WI38 (cell line): Measurements from ENCODE around the gene TMEM53.

Experiments
- H3K4me3 ChIP-seq: 2 replicates; pipeline ENCODE4 v1.5.1; 2011; ENCODE audit warnings: low read depth, mild to moderate bottlenecking, control low read depth, low read length
- TF ChIP-seq, protein P1 (sequence below): IDR thresholded peaks from 2 replicates; pipeline ENCODE4 v1.5.1; 2012; ENCODE audit warnings: low read depth, mild to moderate bottlenecking, control low read depth, low read length

The TMEM53 gene

DNA sequence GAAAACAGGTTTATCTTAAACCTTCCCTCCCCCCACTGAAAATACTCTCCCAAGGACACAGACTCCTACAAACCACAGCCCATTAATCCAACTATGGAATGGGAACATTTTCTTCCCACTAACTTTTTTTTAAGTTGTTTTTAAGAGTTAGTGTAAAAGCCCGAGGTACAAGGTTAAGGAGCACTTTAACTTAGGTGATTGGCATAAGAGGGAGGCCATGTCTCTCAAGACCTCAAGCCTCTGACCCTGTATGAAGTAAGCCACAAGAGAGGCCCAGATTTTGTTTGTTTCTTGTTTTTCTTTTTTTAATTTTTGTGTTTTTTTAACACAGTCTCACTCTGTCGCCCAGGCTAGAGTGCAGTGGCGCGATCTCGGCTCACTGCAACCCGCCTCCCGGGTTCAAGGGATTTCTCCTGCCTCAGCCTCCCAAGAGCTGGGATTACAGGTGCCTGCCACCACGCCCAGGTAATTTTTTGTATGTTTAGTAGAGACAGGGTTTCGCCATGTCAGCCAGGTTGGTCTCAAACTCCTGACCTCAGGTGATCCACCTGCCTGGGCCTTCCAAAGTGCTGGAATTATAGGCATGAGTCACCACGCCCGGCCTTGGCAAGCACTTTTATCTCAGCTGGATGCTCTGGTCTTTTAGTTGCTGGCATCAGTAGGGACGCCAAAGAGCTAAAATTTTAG is 14.6 kb upstream of the TMEM53 start:
- TF ChIP-seq, protein P1, sequence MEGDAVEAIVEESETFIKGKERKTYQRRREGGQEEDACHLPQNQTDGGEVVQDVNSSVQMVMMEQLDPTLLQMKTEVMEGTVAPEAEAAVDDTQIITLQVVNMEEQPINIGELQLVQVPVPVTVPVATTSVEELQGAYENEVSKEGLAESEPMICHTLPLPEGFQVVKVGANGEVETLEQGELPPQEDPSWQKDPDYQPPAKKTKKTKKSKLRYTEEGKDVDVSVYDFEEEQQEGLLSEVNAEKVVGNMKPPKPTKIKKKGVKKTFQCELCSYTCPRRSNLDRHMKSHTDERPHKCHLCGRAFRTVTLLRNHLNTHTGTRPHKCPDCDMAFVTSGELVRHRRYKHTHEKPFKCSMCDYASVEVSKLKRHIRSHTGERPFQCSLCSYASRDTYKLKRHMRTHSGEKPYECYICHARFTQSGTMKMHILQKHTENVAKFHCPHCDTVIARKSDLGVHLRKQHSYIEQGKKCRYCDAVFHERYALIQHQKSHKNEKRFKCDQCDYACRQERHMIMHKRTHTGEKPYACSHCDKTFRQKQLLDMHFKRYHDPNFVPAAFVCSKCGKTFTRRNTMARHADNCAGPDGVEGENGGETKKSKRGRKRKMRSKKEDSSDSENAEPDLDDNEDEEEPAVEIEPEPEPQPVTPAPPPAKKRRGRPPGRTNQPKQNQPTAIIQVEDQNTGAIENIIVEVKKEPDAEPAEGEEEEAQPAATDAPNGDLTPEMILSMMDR: no peak

DNA sequence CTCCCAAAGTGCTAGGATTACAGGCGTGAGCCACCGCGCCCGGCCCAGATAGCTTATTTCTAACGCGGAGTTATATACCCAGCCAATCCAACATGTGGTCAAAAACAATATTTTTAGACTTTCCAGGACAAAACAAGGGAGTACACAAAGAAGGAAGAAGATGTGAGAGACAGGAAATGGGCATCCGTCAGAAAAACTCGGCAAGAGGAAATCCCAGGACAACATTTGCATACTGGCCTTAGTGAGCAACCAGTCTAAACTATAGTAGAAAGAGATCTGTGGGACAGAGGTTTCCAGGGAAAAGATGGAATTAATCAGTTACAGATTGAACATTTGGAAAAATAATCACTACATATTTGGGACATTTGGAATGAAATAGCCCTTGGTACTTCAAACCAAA is 11.6 kb upstream of the TMEM53 start:
- TF ChIP-seq, protein P1: no peak
- H3K4me3 ChIP-seq: no peak overlapping the region

More for the DNA sequence above, 14.6 kb upstream of the TMEM53 start:
- no peak overlapping the region for H3K4me3 ChIP-seq

DNA sequence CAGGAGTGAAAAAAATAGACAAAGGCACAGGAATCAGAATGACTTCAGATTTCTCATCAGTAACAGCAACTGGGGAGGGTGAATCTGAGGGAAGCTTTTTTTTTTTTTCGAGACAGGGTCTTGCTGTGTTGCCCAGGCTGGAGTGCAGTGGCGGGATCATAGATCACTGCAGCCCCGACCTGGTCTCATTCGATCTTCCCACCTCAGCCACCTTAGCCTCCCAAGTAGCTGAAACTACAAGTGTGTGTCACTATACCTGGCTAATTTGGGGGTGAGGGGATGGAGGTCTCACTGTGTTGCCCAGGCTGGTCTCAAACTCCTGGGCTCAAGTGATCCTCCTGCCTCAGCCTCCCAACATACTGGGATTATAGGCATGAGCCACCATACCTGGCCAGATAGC is 10.9 kb upstream of the TMEM53 start:
- TF ChIP-seq, protein P1: no peak
- H3K4me3 ChIP-seq: no peak overlapping the region

DNA sequence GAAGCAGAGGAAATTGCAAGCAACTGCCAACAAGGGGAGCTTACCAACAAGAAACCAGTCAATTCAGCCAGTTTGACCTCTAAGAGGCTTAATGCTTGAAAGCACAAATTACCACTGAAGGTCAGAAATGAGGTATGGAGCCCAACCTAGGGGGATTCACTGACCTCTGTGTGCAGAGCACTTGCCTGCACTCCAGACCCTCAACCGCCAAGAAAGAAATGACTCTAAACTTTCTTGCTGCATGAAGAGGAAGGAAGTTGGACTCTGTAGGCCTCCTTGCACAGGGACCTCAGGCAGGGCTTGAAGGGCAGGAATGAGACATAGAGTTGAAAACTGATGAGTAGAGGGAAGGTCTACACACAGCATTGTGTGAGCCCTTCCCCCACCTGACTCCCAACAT is 10.2 kb upstream of the TMEM53 start:
- TF ChIP-seq, protein P1: no peak
- no peak overlapping the region for H3K4me3 ChIP-seq

DNA sequence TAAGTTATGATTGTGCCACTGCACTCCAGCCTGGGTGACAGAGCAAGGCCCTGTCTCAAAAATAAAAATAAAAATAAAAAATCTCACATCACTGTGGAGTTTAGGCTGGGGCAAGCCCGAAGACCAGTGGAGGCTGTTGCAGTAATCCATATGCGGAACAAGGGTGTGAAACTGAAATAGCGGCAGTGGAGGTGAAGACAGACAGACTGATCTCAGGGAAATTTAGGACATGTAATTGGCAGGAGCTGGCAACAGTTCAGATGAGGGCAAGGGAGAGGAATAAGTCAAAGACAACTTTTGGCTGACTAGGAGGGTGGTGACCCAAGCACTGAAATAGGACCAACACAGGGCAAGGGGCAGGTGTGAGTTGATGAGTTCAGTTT is 8.6 kb upstream of the TMEM53 start:
- no peak overlapping the region for H3K4me3 ChIP-seq
- TF ChIP-seq, protein P1: no peak

DNA sequence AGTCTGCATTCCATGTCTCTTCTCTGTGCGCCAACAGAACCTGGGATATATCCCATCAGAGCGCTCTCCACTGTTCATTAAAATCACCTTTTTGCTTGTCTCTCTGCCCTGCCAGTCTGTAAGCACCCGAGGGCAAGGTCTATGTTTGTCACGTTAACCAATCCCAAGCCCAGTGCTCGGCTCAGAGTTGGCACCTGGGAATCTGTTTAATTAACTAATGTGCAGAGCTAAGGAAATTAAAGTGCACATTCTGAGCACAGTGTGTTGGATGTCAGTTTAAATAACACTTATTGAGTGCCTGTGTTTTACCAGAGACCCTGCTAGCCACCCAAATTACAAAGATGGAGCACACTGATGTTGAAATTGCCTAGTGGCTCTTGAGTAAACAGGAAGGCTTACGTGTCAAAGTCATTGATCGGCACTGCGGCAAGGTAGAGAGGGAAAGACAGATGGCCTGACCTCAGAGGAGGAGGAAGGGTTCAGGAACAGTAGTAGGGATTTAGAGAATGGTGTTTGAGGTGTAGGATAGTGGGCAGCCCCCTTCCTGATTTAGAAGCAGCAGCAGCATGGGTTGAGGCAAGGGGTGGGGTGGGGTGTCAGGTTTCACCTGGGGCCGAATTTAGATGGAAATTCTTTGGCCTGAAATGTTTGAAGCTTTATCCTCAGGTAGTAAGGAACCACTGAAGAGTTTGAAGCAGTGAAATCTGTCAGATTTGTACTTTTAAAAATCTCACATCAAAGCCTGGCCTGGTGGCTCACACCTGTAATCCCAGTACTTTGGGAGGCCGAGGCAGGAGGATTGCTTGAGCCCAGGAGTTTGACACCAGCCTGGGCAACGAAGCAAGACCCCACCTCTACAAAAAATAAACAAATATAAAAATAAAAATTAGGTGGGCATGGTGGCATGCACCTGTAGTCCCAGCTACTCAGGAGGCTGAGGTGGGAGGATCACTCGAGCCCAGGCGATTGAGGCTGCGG is 7.9 kb upstream of the TMEM53 start:
- H3K4me3 ChIP-seq: no peak overlapping the region
- TF ChIP-seq, protein P1: no peak

DNA sequence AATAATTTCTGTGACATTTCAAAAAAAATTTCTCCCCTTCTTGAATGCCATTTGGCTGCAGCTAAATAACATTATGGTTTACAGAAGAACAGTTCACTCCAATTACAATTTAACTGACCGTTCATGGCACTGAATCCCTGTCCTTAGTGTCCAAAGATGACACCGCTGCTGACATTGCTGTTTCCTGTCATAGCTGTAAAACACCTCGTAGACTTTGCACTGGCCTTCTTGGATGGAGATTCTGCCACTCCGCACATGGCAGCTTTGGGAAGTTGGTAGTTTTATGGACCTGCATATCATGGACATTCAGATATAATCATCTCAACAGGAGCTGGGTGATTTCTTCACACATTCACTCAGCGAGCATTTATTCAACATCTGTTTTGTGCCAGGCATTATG is 5.2 kb upstream of the TMEM53 start:
- TF ChIP-seq, protein P1: no peak
- H3K4me3 ChIP-seq: no peak overlapping the region
